GM12873 (cell line): ENCODE results near the gene HNRNPR.

Experiments
- TF ChIP-seq, protein P1 (sequence below): IDR thresholded peaks from 2 replicates; pipeline ENCODE4 v1.5.1; 2012; ENCODE audit warnings: low read depth, mild to moderate bottlenecking, moderate library complexity, low read length, control low read depth; ENCODE audit not compliant: insufficient read depth; ENCODE audit errors: missing control alignments

The HNRNPR gene

GRCh38 chr1:23290836-23291565 lies 53.1 kb downstream of the HNRNPR start:
- TF ChIP-seq, protein P1, sequence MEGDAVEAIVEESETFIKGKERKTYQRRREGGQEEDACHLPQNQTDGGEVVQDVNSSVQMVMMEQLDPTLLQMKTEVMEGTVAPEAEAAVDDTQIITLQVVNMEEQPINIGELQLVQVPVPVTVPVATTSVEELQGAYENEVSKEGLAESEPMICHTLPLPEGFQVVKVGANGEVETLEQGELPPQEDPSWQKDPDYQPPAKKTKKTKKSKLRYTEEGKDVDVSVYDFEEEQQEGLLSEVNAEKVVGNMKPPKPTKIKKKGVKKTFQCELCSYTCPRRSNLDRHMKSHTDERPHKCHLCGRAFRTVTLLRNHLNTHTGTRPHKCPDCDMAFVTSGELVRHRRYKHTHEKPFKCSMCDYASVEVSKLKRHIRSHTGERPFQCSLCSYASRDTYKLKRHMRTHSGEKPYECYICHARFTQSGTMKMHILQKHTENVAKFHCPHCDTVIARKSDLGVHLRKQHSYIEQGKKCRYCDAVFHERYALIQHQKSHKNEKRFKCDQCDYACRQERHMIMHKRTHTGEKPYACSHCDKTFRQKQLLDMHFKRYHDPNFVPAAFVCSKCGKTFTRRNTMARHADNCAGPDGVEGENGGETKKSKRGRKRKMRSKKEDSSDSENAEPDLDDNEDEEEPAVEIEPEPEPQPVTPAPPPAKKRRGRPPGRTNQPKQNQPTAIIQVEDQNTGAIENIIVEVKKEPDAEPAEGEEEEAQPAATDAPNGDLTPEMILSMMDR = no peak

- TF ChIP-seq, protein P1 = no peak
Observed at GRCh38 chr1:23288671-23289070, 55.4 kb downstream of the HNRNPR start.

DNA sequence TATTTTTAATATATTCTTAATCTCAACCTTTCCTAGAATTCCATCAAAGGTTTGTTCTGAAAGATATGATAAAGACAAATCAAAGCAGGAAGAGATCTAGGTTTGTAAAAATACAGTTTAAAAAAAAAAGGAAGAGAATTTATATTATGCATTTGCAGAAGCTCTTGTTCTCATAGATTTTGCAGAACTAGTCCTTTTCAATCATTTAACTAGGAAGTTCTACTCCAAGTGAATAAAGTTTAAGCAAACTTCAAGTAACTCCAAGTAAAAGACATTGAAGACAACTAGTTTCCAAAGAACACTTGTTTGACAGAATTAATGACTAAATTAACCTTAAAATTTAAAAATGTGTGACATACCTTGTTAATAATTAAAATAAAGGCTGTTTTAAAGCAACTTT lies 55.9 kb downstream of the HNRNPR start:
- TF ChIP-seq, protein P1 = no peak

DNA sequence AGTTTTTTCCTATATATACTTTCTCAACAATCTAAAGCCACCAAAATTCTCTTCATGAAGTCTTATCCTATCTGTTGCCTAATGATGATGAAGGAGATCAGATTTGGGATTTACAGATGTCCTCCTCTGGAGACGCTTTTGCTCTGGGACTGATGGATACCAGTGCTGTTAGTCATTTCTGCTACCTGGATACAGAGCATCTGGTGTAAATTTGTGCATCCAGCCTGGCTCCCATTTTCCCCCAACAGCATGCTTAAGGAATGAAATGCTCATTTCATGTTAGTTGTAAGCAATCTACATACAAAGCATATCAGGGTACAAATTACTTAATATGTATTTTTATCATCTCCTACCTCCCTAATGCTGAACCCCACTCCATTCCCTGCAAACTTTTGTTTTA lies 57.7 kb downstream of the HNRNPR start:
- TF ChIP-seq, protein P1 = no peak

DNA sequence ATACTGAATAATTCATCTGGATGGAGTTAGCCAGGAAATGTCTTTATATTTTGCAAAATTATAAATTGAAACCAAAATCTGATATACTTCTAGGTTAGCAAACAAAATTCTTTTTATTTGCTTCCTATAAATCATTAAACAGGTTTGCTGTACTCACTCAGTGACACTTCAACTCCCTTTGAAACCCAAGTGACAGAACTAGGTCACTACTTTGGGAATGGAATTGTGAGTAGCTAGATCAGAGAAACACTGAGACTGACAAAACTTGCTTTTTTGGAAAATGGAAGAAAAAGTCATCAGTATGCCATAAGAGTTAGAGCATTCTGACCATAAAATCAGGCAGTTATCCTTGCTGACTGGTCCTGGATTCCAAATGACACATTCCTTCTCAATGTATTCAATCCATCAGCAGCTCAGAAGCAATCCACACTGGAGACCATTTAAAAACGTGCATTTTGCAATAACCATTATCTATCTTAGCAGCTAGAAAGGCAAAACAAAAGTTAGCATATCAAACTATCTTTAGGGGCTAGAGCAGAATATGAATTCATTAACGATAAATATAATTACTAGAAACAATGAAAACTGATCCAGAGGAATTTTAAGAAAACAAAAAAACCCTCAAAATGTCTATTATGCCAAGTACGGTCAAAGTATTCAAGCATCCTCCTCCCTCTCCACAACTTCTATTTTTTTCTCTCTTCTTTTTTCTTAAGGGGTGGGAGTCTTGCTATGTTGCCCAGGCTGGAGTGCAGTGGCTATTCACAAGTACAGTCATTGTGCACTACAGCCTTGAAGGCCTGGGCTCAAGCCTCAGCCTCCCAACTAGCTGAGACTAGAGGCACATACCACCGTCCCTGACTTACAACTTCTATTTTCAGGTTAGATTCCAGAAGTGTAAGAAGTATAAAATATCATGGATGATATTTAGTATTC lies 60.1 kb downstream of the HNRNPR start:
- TF ChIP-seq, protein P1 = no peak

DNA sequence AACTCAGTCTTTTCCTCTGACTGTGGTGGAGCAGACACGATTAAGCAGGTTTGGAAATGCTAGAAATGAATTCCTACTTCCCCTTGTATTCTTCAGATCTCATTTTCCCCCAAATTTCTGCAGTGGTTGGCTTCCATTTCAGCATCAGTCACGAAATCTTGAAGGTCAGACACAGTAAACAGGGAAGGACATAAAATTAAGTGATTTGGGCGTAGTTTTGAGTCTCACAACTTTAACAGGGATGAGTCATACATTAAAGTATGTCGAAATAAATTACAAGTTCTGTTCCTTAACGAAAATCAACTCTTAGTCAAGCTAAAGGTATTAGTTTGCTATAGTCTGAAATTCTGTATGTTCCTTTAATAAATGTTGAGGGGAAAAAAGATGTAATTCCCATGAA lies 61.1 kb downstream of the HNRNPR start:
- TF ChIP-seq, protein P1 = no peak

- TF ChIP-seq, protein P1 = no peak
Observed at GRCh38 chr1:23278717-23279116, 65.4 kb downstream of the HNRNPR start.
